GM18909 (cell line): ENCODE measurements around the gene DNASE2B.

Experiments
- ATAC-seq: cut with Tn5 transposase; IDR thresholded peaks from one replicate; pipeline ENCODE4 v1.9.1; 2021; ENCODE audit warnings: mild to moderate bottlenecking; ENCODE audit not compliant: unreplicated experiment, poor library complexity

Gene DNASE2B

DNA sequence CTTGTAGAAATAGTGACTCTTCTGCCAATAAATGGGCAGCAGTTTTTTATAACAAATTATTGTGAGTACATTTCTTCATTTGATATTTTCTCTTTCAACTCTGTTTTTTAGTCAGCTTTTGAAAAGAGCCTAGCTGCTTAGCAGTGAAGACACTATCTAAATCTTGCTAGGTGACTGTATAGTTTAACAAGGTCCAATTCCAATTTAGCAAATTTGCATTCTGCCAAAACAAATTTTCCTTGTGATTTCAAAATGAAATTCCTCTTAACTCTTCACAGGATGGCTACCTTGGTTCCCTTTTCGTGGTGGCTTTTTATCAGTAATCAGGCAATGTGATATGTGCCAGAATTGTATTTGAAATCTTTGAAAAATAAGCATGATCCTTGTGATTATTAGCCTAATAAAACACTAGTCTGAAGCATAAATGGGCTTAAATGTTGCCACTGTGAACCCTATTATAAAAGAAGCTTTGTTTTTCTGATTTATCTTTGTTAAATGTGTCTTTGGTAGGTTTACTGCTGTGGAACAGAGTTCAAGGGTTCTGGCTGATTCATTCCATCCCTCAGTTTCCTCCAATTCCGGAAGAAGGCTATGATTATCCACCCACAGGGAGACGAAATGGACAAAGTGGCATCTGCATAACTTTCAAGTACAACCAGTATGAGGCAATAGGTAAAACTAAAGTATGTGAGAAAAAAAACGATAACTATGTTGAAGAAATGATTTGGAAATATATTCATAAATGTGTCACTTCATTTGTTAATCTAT lies 12.2 kb downstream of the DNASE2B start:
- no peak for ATAC-seq

DNA sequence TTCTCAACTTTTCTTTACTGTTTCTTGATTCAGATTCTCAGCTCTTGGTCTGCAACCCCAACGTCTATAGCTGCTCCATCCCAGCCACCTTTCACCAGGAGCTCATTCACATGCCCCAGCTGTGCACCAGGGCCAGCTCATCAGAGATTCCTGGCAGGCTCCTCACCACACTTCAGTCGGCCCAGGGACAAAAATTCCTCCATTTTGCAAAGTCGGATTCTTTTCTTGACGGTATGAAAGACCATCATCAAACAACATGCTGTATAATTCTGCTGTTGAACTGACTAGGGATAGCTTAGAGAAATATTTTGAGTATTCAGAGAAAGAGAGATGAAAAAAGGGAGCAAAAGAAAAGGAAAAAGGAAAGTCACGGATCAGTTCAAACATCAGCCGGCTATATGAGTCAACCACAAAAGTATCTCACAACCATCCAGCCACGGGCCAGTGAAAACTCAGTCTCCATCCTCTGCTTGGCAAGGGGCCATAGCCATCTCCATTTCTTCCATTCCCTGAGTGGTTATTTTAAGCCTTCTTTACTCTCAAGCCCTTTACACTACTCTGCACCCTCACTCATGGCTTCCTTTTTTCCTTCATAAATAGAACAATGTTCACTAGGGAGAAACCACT lies 14.1 kb downstream of the DNASE2B start:
- no peak for ATAC-seq

DNA sequence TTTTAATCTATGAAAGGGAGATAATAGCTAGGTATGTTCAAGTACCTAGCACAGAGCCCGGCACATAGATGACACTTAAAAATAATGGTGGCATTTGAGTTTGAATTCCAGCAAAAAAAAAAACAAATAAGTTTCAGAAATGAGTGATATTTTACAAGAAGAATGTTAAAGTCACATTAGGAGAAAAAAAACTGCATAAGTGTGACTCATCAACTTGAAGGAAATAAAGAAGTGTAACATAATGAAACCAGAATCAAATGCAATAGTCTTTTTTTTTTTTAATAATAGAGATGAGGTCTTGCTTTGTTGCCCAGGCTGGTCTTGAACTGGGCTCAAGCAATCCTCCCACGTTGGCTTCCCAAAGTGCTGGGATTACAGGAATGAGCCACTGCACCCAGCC lies 17.1 kb downstream of the DNASE2B start:
- no peak for ATAC-seq

DNA sequence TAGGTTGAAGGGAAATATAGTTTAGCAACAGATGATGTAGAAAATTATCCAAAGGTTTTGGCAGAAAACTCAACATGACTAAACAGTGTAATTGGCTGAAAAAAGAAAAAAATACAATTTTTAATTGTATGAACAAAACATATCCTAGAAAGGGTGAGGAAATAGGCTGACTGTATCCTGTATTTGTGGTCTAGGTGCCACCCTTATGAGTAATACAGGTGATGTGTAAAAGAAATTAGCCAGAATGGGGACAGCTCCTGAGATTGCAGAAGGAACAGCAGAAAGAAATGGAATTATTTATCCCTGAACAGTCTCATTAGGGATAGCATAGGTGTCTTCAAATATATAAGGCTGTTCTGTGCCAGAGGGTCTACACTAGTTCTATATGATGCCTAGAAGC lies 24.6 kb downstream of the DNASE2B start:
- no peak for ATAC-seq

DNA sequence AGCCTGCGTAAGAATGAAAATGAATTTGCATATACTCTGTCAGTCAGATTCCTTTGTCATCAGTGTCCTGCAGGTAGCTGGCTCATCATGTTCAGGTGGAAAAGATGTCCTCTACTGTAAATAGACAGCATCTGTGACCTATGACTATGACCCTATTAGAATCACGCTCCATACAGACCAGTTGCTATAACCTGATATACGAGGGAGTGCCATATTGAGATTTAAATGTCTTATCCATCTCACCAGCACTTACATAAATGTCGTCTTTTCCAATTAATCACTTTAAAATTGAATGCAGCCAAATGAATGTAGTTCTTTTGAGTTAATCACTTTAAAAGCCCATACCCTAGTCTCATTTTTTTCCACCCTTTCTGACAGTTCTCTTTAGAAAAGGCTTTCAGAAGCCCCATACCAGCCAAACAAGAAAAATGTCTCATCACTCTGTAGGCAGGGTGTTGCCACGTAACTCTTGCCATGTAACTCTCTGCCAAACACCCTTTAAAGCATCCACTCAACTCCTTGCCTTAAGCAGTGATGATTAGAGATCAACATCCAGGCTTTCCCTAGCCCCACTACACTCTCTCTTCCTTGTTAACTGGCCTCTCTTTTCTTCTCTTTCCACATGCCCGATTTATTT lies 26.3 kb downstream of the DNASE2B start:
- no peak for ATAC-seq

DNA sequence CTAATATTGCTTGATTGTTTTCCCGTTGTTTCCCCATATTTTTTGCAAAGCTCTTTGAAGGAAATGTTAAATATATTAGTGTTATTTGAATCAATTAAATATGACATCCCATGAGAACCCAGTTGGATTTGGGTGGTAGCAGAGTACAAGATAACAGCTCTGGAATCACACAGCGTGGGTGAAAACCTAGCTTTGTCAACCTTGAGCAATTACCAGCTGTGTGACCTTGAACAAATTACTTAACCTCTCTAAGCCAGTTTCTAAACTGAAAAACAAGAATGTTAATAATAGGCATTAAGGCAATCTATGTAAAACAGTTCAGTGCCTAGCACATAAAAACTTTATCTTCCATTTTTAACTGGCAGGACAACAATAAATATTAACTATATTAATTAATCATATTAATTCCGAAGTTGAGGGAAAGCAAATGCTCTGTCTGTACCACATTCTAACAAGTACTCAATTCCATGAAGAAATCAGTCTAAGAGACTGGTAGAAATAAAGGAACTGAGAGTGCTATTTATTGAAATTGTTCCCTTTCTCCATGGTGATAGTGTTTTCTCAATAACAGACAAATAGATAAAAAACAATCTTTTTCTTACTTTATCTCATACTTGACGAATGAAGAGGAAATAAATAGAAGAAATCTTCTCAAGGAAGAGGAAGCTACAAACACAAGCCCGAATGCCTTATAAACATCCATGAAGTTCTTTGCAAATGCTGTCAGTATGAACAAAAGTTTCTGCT lies 27.0 kb downstream of the DNASE2B start:
- no peak for ATAC-seq

DNA sequence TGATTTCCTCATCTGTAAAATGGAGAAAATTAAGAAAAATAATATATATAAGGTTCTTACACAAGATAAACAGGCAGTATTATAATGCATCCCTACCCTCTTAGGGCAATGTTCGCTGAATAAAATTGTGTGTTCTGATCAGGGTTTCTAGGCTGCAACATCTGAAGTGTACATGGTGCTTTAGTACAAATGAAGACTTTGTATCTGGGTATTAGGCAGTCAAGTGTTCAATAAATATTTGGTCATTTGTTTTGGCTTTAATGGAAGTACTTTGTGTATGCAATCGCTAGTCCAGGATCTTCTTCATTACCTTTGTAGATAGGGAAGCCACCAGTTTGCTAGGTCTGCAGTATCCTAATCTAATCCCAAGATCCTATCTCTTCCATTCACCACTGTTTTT lies 28.1 kb downstream of the DNASE2B start:
- ATAC-seq, result no peak

DNA sequence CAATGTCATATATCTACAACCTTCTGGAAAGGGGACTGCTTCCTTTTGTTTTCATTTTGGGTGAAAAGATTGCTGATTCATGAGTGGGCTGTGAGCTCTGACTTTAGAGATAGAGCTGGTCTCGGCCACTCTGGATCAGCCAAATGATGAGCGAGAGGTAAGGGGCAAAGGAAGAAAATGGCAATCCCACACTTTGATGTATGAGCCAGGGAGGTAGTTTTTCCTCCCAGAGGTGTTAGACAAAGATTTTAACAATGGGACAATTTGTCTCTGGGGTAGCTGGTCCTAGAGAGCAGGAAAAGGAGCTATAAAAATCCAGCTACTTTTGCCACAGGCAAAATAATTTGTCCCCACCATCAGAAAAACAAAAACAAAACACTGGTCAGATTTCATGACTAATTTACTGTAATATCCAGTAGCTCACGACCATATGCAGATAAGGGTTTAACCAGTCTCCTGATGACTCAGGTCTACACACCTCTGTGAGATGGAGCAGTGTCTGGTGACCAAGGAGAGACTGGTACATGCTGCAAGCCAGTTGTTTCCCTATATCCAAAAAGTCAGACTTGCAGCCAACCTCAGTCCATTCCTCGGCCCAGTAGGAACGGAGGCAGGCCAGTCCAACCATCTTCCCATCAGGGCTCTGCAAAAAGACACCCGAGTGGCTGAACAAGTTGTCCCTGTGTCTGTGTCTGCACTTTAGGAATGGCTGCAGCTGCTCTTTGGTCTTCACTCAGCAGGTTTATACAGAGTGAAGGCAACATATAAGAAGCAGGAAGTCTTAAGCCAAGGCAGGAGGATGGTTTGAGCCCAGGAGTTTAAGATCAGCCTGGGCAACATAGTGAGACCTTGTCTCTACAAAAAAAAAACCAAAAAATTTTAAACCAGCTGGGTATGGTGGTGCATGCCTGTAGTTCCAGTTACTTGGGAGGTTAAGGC lies 29.2 kb downstream of the DNASE2B start:
- no peak for ATAC-seq

DNA sequence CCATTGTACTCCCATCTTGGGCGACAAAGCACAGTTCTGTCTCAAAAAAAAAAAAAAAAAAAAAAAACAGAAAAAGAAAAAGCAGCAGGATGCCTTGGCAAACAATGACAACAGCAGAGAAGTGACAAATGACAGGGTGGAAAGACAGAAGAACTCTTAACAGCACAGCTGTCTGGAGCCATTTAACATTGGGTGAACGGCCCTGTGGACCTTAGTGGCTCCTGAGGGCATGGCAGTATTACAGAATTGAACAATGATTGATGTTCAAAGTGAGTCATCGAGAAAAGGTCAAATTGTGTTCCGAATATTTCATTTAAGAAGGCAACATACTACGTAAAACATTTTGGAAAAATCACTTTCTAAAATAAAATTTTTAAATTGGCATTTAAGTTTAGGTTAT lies 30.0 kb downstream of the DNASE2B start:
- ATAC-seq, result no peak

DNA sequence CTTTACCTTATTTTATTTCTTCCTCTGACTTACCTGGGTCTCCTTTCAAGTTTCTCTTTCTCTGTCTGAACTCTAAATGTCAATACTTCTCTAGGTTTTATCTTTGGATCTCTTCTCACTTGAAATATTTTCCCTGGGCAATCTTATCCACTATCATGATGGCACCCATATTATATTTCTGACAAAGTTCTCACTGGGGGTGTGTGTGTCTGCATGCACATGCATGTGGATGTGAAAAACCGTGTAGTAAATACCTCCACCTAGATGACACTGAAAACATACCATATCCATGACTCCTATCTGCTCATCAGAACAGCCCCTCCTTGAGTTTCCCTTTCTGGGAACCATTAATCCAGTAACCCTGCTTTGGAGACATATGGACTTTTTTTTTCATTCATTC lies 30.9 kb downstream of the DNASE2B start:
- ATAC-seq, result no peak

DNA sequence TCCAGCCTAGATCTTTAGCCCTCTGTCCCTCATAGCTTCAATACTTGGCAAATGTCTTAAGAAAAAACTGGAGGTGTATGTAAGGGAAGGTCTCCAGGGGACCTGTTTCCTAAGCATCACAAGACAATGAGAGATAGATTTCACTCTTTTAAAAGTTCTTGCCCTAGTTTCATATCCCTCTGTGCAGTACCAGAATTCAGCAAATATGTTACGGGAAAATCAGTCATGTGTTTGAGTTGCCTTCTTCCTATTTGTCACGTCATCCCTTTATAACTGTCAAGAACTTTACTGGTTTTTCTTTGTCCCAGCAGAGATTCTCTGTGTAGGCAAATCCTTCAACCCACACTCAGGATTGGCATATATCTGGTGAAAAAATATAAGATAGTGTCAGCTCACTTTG lies 32.3 kb downstream of the DNASE2B start:
- ATAC-seq, result no peak

DNA sequence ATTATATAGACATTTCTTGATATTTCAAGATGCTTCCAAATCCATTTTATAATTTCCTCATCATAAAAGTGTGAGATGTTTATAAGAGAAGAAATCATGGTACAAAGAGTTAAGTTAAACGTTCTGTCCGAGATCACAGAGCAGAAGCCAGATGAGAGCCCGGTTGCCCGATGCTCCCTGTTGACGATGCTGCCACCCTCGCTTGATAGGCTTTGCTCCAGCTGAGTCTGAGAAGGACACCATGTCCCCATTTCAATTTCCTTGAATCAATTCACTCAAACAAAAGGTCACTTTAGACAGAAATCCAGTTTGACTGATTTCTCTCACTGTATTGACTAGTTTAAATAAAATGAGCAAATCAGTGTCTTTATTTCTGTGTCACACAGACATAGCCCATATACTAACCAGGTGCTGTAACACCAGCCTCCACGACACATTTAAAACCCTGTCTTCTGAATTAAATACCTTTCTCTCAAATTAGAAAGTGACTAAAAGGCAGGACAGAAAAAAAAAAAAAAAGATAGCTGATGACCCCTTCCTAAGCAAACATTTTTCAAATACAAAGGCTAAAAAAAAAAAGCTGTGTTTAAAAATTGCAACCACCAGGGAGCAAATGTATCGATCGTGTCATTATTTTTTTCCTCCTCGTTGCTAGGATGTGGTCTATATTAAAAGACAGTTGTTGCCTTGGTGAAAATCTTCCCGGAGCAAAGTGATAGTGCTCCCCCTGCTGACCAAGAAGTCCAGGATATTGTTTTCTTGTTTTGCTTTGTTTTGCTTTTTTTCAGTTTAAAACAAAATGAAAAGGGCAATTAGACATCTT lies 35.2 kb downstream of the DNASE2B start:
- ATAC-seq, result peak; percentile 61

DNA sequence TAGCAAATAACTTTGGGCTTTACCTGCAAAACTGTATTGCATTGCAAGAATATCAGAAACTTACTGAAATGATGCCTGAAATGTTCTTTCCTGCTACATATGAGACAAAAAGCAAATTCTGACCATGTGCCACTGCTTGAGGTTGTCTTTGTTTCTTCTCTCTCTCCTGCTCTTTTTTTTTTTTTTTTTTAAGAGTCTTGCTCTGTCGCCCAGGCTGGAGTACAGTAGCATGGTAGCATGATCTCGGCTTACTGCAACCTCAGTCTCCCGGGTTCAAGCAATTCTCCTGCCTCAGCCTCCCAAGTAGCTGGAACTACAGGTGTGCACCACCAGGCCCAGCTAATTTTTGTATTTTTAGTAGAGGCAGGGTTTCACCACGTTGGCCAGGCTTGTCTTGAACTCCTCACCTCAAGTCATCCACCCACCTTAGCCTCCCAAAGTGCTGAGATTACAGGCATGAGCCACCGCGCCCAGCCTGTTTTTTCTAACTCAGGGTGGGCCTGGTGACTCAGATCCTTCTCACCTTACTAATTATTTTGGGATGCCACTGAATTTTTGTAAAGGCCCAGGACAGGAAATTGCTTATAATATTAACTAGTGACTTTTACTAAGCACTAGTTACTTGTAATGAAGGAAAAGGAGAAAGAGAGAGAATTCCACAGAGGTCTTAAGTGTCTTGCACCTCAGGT lies 35.9 kb downstream of the DNASE2B start:
- ATAC-seq, result peak; percentile 21

DNA sequence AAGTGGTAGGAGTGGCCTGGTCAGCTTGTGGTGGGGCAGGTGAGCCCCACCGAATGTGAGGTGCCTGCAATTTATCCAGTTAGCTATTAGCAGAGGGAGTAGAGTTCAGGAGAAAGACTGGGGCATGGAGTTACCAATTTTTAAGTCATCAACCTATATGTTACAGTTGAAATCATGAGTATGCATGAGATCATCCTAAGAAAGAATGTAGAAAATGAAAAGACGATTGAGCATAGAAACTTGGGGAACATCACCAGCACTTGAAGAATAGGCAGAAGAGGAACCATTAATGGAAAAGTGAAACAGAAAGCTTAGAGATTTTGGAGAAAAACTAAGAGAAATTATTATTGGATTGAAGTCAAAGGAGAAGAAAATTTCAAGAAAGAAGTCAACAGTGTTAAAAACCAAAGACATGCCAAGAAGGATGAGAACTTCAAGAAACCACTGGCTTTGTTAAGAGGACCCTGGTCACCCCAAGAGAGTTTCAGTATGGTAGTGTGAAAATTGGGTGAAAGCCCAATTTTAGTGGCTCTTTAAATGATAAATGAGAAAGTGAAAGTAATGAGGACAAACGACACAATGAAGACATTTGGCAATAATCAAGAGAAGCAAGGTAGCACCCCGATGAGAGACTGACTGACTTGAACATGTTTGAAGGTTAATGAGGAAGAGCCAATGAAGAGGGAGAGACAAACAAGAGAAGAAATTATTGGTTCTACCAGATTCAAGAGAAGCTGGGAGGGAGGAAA lies 36.7 kb downstream of the DNASE2B start:
- peak; percentile 63 for ATAC-seq

DNA sequence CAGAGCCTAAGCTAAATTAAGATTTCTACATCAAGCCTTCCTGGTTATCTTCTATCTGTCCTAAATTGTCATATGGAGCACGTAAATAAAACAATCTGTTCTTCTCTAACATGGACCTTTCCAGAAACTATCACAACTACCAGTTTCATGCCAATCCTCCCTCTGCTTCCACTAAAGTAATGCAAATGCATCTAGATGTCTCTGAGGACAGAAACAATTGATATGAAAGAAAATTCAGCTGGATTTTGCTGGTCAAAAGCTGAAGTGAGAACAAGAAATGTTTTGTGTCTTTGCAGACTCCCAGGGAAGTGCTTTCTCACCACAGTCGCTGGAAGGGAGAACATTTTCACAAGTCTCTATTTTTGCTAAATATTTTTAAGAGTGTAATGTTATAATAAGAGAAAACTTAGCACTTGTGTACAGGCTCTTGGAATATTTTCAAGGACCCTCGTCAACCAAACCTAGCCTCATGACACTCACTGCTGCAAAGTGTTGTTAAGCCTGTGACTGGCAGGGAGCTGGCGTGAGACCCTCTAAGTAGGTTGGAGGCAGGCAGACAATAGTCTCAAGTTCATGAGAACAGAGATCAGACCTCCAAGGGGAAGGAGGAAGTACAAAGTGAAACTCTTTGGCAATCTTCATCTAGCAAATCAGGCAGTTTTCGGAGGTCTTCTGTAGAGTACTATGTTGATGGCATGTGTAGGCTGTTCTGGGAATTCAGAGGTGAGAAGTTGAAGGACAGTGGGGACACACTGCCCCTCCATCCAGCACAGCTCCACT lies 38.8 kb downstream of the DNASE2B start:
- ATAC-seq, result no peak

DNA sequence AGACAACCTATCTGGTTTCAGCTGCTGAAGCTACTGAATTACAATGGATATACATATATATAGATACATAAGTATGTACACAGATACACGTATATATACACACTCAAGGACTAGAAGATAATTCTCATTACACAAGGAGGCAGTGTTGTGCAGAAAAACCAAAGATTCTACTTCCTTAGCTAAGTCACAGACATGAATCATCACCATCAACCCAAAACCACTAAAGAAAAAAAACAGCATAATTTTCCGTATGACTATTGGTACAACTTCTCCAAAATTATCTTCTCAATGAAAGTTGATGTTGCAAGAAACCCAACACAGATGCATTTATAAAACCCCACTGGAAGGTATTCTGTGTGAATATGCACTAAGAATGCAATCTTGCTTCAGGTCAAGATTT lies 44.0 kb downstream of the DNASE2B start:
- ATAC-seq, result peak; percentile 98
